Activated T-cell treated with anti-CD3 and anti-CD28 coated beads, Interleukin-2, amount 50 U/mL, for 4 hours (primary cell): ENCODE measurements around the gene COX20. TPM values are rescaled to one million over a fixed set of nuclear protein-coding genes. Genes with fewer than 3 reads are reported as not detected.

Experiments
- ATAC-seq, 2 donors: fragments of 200-7000 bp; cut with Tn5 transposase; one replicate each; pipeline ENCODE4 v1.10.0; 2021
- DNase-seq: peaks from one replicate; pipeline ENCODE4 v3.0.0-alpha.2; 2020
- H3K27me3 Mint-ChIP-seq: one replicate; pipeline ENCODE4 v1.8.0; 2021; ENCODE audit warnings: low read depth, mixed read lengths
- H3K36me3 Mint-ChIP-seq: one replicate; pipeline ENCODE4 v1.8.0; 2022; ENCODE audit warnings: mixed read lengths; ENCODE audit not compliant: insufficient read depth
- H3K4me1 Mint-ChIP-seq: one replicate; pipeline ENCODE4 v1.8.0; 2021; ENCODE audit warnings: low read depth, mixed read lengths
- H3K4me3 Mint-ChIP-seq: one replicate; pipeline ENCODE4 v1.8.0; 2021; ENCODE audit warnings: mild to moderate bottlenecking, moderate library complexity, mixed read lengths
- H3K9me3 Mint-ChIP-seq: one replicate; pipeline ENCODE4 v1.8.0; 2021; ENCODE audit warnings: mixed read lengths
- total RNA-seq, 3 donors: library from RNA; stranded (reverse); gene quantifications; one replicate each; pipeline ENCODE4 v1.2.1, GENCODE V29; 2021

The COX20 gene
- total RNA-seq, 3 donors from 2014 or later: 50.7 to 54.1 (median 53.7) TPM

DNA sequence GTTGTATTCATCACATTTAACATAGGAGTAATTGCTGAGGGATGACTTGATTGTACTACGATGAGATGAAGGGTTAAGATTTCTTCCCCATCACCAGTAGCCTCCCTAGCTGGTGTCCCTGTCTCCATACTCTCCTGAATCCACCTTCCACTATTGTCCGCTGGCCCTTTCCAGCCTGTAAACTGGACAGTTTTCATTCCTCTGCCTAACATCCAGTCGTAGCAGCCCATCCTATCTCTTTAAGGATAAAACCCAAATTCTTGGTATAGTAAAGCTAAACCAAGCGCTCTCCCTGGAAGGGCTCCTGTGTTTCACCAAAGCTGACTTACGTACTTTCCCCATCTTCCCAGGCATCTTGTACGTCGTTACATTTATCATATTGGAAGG, 670 bp downstream of the COX20 start:
- Mint-ChIP-seq H3K4me3 (peak overlapping the region; percentile 95), H3K9me3 (no peaks in the 10 kb centered on the region), H3K4me1 (peaks cover 47% of the 10 kb centered on the region), H3K27me3 (no peaks in the 10 kb centered on the region), H3K36me3 (peaks cover 41% of the 10 kb centered on the region)
- ATAC-seq (no peak), DNase-seq (no peak)

DNA sequence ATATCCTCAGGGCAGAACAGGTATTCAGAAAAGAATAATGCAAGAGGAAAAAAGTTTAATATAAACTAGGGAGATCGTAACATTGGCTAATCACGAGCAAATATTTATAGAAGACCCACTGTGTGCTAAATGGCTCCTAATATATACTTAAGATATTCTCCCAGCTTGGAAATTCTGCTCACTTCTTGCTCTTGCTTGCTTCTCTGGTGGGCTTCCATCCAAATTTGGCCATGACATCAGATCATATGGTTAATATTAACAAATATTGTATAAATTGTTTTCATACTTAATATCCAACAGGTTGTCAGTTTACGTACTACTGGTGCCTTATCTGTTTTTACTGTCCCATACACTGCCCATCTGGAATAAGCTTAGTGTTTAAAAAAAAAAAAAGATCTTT, 1.1 kb downstream of the COX20 start:
- Mint-ChIP-seq H3K9me3 (no peaks in the 10 kb centered on the region), H3K27me3 (no peaks in the 10 kb centered on the region), H3K36me3 (peaks cover 45% of the 10 kb centered on the region), H3K4me1 (peaks cover 51% of the 10 kb centered on the region), H3K4me3 (peak overlapping the region; percentile 95)
- ATAC-seq: no peak
- DNase-seq: no peak

DNA sequence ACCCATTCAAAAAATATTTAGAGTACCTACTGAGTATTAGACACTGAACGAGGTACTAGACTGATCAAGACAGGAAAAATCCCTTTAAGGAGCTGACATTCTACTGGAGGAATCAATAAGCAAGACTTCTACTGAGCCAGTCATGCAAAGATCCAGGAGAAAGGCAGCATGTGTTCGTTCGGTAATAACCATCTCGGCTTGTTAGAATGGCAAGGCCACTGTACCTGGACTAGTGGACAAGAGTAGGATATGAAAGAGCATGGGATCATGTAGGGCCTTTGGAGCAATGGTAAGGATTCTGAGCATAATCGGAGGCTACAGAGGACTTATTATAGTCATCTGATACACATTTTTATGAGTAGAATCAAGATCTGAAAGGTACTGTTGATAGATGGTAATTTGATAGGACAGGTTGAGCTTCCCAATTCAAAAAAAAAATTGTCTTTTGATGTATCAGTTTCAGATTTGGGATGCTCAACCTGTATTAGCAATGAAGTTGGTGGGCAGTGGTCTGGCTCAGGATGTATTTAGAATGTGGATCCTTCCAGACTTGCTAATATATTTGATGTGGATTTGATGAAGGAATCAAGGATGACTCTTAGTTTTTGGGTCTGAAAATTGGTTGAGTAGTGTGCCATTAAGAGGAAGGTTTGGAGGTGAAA, 2.3 kb downstream of the COX20 start:
- peak overlapping the region; percentile 95 for H3K4me3 Mint-ChIP-seq
- ATAC-seq: no peak
- H3K4me1 Mint-ChIP-seq: peaks cover 54% of the 10 kb centered on the region
- H3K9me3 Mint-ChIP-seq: no peaks in the 10 kb centered on the region
- no peak for DNase-seq
- H3K36me3 Mint-ChIP-seq: peaks cover 51% of the 10 kb centered on the region
- no peaks in the 10 kb centered on the region for H3K27me3 Mint-ChIP-seq

DNA sequence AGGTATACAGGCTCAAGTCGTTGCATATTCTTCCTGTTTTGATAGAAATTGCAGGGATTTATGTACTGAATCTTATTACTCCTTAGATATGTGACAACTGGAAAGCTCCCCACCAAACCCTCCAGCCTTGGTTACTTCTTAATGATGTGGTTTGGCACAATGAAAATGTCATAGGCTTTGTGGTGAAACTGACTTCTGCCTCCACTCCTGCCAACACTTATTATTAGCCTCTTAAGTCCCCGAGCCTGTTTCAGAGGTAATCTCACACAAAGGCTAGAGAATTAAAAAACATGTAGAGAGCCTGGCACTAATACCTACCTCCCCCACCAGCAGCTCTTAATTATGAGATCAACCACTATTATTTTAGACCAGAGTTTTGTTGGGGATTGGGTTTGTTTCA, 4.2 kb downstream of the COX20 start:
- peaks cover 57% of the 10 kb centered on the region for H3K36me3 Mint-ChIP-seq
- no peaks in the 10 kb centered on the region for H3K9me3 Mint-ChIP-seq
- H3K4me1 Mint-ChIP-seq: peaks cover 60% of the 10 kb centered on the region
- H3K4me3 Mint-ChIP-seq: no peak overlapping the region
- H3K27me3 Mint-ChIP-seq: no peaks in the 10 kb centered on the region
- ATAC-seq: no peak
- DNase-seq: no peak

DNA sequence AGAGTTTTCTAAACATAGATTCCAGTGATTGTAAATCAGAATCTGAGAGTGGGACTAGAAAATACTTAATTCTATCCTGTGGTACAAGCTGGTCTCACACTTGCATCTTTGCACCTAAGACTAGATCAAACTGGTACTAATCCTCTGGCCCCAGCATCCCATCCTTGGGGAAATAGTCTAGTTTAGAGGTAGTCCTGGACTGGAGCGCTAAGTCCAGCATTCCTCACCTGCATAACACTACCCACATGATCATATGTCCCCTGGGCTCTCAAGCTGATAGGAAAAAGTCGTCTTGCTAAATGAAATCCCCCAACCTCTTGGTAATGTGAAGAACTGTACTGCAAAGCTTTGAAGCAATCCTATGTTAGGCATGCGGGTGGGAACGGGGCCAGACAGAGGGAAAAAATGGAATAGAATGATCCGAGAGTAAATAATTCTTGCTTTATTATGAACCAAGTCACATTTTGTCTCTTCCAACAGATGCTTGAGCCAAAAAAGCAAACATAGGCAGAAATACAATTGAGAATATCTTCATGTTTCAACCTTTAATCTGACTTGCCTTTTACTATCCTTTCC, 4.8 kb downstream of the COX20 start:
- H3K36me3 Mint-ChIP-seq: peaks cover 57% of the 10 kb centered on the region
- H3K4me3 Mint-ChIP-seq: no peak overlapping the region
- ATAC-seq: no peak
- no peak for DNase-seq
- H3K9me3 Mint-ChIP-seq: no peaks in the 10 kb centered on the region
- H3K4me1 Mint-ChIP-seq: peaks cover 63% of the 10 kb centered on the region
- H3K27me3 Mint-ChIP-seq: no peaks in the 10 kb centered on the region

DNA sequence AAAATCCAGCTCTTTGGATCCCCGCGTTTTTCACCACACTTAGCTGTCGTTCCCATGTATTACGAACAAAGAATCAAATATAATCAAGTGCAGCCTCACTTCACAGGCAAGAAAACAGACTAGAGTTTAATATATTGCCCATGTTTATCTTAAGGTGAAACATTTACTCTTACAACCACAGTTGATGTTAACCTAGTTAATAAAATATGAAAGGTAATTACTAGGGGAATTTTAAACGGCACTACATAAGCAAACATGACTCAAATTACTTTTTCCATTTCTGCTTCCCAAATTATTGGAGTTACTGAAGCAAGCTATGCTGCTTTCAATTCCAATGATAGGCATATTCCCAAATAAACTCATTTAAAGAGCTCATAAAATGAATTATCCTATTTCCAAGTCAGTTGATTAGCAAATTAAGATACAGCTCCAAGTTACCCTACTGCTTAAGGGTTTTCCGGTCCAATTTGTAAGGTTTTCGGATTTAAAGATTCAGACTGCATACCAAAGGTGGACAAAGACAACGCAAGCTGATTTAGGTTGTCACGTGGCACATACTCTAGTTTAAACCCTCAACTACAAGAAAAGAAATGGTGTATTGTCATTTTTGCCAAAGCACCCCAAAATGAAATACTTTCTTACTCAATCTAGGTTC, 5.9 kb downstream of the COX20 start:
- H3K4me1 Mint-ChIP-seq: peaks cover 64% of the 10 kb centered on the region
- H3K9me3 Mint-ChIP-seq: no peaks in the 10 kb centered on the region
- H3K4me3 Mint-ChIP-seq: no peak overlapping the region
- ATAC-seq: no peak
- H3K36me3 Mint-ChIP-seq: peaks cover 61% of the 10 kb centered on the region
- H3K27me3 Mint-ChIP-seq: no peaks in the 10 kb centered on the region
- no peak for DNase-seq

DNA sequence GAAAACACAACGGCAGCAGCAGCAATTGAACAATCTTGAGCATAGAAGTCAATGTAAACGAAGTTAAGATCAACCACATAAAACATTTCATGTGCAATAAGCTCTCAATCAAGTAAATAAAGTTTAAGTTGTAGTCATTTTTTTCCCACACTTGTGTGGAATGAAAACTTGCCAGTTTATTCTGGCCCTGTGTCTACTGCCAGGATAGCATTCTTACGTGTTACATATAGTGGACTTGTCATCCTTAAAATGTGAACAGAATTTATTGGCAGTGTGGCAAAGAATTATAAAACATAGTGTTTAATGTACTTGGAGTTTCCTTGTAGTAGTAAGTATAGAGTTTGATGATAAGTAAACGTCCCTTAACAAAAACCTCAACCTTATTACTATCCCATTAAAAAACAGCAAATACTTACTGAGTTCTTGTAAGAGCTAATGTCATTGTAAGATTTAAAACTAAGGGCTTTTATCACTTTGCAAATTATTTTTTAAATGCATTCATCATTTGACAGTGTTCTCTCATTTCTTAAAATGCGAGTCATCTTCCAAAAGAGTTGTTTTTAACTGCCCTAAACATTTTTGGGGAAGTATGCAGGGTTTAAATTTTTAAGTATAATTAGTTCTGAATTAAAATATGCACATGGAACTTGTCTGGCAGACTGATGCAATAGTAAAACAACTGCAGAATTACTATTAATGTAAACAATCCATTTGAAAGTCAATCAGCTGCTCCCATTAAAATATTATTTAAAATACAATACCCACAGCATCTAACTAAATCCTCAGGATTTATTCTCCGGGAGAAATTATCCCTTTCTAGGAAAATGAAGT, 7.9 kb downstream of the COX20 start:
- Mint-ChIP-seq H3K9me3 (no peaks in the 10 kb centered on the region), H3K4me3 (no peak overlapping the region), H3K27me3 (no peaks in the 10 kb centered on the region), H3K4me1 (peaks cover 55% of the 10 kb centered on the region), H3K36me3 (peaks cover 59% of the 10 kb centered on the region)
- ATAC-seq (no peak), DNase-seq (no peak)

DNA sequence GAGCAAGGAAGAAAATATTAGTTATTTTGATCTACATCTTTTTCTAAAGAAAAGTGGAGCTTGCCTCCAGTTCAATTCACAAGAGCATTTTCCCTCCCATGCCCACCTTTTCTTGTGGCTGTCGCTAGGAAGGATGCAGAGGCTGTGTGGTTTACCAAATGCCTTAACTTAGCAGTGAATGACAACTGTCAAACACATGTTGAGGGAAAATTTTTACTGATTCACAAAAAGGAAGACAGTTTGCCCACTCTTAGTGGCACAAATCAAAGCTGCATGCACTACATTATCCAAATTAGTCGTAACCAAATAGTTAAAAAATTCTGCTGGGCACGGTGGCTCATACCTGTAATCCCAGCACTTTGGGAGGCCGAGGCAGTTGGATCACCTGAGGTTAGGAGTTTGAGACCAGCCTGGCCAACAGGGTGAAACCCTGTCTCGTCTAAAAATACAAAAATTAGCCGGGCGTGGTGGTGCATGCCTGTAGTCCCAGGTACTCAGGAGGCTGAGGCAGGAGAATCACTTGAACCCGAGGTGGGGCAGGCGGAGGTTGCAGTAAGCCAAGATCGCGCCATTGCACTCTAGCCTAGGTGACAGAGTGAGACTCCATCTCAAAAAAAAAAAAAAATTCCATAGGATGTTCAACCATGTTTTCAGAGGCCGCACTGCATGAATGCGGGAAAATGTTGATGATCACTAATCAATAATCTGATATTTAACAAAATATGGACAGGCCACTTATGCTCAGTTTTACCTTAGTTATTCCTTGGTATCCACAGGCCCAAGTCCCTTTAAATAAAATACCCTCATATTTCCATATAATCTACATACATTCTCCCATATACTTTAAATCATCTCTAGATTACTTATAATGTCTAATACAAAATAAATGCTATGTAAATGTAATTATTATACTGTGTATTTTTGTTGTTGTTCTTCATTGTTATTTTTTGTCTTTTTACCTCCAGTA, 9.0 kb downstream of the COX20 start:
- H3K4me3 Mint-ChIP-seq: no peak overlapping the region
- H3K9me3 Mint-ChIP-seq: no peaks in the 10 kb centered on the region
- DNase-seq: no peak
- no peak for ATAC-seq
- peaks cover 58% of the 10 kb centered on the region for H3K4me1 Mint-ChIP-seq
- H3K36me3 Mint-ChIP-seq: peaks cover 61% of the 10 kb centered on the region
- no peaks in the 10 kb centered on the region for H3K27me3 Mint-ChIP-seq

DNA sequence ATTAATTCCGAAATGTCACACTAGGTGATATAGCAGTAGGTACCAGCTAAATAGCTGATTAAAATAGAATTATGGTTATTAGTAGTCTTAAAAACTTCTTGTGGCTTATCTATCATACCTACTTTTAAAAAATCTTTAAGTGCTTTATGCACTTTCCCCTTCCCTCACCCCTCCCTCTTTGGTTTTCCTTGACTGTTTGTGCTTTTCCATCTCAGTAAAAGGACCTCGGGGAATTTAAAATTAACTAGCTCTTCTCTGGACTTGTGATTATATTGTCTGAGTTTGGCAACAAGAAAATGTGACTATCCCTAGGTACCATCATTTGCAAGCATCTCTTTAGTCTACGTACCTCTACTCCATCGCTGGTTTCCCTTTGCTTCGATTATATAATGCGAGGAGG, 11.2 kb downstream of the COX20 start:
- no peak for ATAC-seq
- H3K4me3 Mint-ChIP-seq: no peak overlapping the region
- H3K4me1 Mint-ChIP-seq: peaks cover 56% of the 10 kb centered on the region
- H3K36me3 Mint-ChIP-seq: peaks cover 59% of the 10 kb centered on the region
- no peaks in the 10 kb centered on the region for H3K9me3 Mint-ChIP-seq
- DNase-seq: no peak
- no peaks in the 10 kb centered on the region for H3K27me3 Mint-ChIP-seq

DNA sequence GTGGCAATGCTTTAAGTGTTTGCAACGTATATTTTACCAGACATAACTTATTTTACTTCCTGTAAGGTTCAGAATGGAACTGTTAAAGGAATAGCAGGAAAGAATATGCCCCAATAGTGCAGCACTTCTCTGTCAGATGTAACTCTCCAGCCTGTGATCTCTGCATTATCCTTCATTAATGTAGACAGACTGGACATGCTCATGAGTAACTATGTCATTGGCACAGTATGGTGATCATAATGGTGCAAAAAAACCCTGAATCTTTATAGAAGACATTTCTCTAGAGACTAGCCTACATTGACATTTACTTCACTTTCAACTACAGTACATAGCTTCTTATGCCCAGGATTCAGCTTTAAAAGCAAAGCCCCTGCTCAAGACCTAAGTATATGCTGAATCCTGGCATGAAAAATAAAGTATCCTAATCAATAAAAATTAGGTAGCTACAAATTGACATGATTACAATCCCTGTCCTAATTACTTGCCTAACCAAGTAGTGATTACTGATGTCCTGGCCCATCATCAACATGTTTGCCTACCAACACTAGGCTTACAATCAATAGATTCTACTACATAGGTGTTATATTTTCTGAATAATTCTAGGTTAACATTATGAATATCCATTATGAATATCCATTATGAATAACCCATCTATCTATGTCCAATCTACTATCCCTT, 13.9 kb downstream of the COX20 start:
- H3K9me3 Mint-ChIP-seq: no peaks in the 10 kb centered on the region
- ATAC-seq: no peak
- H3K4me1 Mint-ChIP-seq: peaks cover 64% of the 10 kb centered on the region
- H3K36me3 Mint-ChIP-seq: peaks cover 66% of the 10 kb centered on the region
- no peaks in the 10 kb centered on the region for H3K27me3 Mint-ChIP-seq
- H3K4me3 Mint-ChIP-seq: no peak overlapping the region
- no peak for DNase-seq

DNA sequence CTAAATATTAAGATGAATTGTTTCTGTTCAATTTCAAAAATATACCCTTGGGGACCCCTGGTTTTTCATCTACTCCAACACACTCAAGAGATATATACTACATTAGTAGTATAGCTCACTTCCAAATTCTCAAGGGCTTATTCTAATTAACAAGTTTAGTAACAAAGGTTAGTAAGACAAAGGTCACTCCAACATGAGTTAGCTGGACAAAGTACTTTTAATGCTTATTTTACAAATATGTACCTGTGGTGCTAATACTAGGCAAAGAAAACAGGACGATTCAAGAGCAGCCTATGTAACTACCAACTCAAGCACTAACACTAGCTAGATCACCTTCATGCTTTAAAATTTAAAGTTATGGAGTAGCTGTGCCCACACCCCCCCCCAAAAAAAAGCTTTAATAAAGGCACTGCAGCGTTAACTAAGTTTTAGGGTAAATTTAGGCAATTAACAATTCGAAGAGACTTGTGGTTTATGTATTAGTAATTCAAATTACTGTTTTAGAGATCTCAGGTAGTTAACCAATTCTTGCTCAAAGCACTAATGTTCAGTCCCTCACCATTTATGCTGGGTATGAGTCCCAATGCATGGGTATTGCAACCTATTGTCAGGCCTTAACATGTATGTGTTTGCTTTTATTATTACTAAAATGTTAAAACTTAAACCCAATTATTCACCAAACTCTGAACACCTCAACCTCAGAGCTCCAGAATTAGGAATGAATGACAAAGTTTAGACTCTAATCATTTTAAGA, 14.8 kb downstream of the COX20 start:
- no peak for ATAC-seq
- no peak for DNase-seq
- Mint-ChIP-seq H3K4me3 (no peak overlapping the region), H3K36me3 (peaks cover 72% of the 10 kb centered on the region), H3K9me3 (no peaks in the 10 kb centered on the region), H3K4me1 (peaks cover 67% of the 10 kb centered on the region), H3K27me3 (no peaks in the 10 kb centered on the region)

DNA sequence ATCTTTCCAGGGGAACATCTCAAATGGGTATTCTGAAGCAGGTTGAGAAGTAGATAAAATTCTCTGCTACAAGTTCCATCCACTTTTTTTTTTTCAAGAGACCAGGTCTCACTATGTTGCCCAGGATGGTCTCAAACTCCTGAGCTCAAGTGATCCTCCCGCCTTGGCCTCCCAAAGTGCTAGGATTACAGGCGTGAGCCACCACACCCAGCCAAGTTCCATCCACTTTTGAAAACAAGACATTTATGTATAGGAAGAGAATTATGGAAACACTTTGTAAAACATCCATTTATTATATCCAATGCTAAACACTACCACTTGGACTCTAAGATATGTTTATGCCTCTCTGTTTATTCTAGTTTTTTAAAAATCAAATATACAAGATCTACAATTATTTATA, 15.4 kb downstream of the COX20 start:
- no peak for ATAC-seq
- peaks cover 74% of the 10 kb centered on the region for H3K36me3 Mint-ChIP-seq
- H3K4me1 Mint-ChIP-seq: peaks cover 71% of the 10 kb centered on the region
- no peaks in the 10 kb centered on the region for H3K9me3 Mint-ChIP-seq
- DNase-seq: no peak
- H3K27me3 Mint-ChIP-seq: no peaks in the 10 kb centered on the region
- no peak overlapping the region for H3K4me3 Mint-ChIP-seq
